Measurements from ENCODE around the gene RGS14. TPM values are rescaled to one million over a fixed set of nuclear protein-coding genes. Genes with fewer than 3 reads are reported as not detected.

RGS14 gene
- total and polyA plus RNA-seq, 2 donors (not counting 3 experiments of a cell fraction or from before 2014, with no cell fraction given) = 4.3 to 7.3 TPM

- no TSS peak for BruUV-seq (replicated peaks)
- Histone ChIP-seq H3K9me1 (replicated peaks; ENCODE audit: control insufficient read depth, extremely low read depth, insufficient read depth, low read length) (no peaks in the 10 kb centered on the region), H3K4me2 (ENCODE audit: insufficient read depth, low read length) (no peak overlapping the region), H3K9me3 (replicated peaks; ENCODE audit: control insufficient read depth, insufficient read depth, low read length) (no peaks in the 10 kb centered on the region), H3K9ac (replicated peaks; ENCODE audit: extremely low read depth, insufficient read depth, low read length) (no peak overlapping the region), H3K79me2 (ENCODE audit: control insufficient read depth, insufficient read depth, low read length) (no peaks in the 10 kb centered on the region), H3K4me3 (replicated peaks in 1 of 3; ENCODE audit: insufficient read depth in 1 of 3, low read depth in 1 of 3, low read length in 3 of 3) (no peak overlapping the region), H3K4me1 (ENCODE audit: control insufficient read depth, extremely low read depth, insufficient read depth, low read length) (peaks cover 23% of the 10 kb centered on the region), H3K36me3 (ENCODE audit: control insufficient read depth in 2 of 2, extremely low read depth in 1 of 2, insufficient read depth in 2 of 2, low read length in 2 of 2) (no peaks in the 10 kb centered on the region), H3K27me3 (ENCODE audit: control insufficient read depth in 2 of 2, insufficient read depth in 2 of 2, low read length in 2 of 2) (peaks cover 28 to 30% of the 10 kb centered on the region in 2 experiments), H4K20me1 (replicated peaks; ENCODE audit: control insufficient read depth, extremely low read depth, insufficient read depth, low read length) (no peaks in the 10 kb centered on the region), H2AFZ (ENCODE audit: low read depth, low read length) (no peak overlapping the region), H3K27ac (ENCODE audit: insufficient read depth, low read depth, low read length) (no peak overlapping the region)
- dilution Hi-C loops (cut with MboI; ENCODE audit: extremely low pct_ligation_motif_present, low sequenced_read_pairs) = no loop called here
- intact Hi-C loops (cut with micrococcal nuclease) = loop anchor here (2.0 kb wide), 1 partner anchor 89 kb away; no protein-coding TSS in a partner anchor
- TF ChIP-seq MYC (IDR thresholded peaks at IDR 0.05; ENCODE audit: low read depth, low read length) = no peak
- TF ChIP-seq JUN (IDR thresholded peaks at IDR 0.05; ENCODE audit: borderline replicate concordance, insufficient read depth, insufficient read length, low read depth) = no peak
- no peak for TF ChIP-seq POLR2A (IDR thresholded peaks at IDR 0.05; ENCODE audit: low read depth, low read length)
- no peak for TF ChIP-seq GATA2 (IDR thresholded peaks at IDR 0.05; ENCODE audit: insufficient read depth, insufficient read length, low read depth, low read length)
- no peak for TF ChIP-seq FOS (IDR thresholded peaks at IDR 0.05; ENCODE audit: borderline replicate concordance, insufficient read depth, low read length)
- TF ChIP-seq CTCF (IDR thresholded peaks at IDR 0.05; ENCODE audit: extremely low read depth in 1 of 2, insufficient read depth in 1 of 2, low read depth in 1 of 2, low read length in 2 of 2) = no peak
- TF ChIP-seq, protein P1, sequence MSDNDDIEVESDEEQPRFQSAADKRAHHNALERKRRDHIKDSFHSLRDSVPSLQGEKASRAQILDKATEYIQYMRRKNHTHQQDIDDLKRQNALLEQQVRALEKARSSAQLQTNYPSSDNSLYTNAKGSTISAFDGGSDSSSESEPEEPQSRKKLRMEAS (IDR thresholded peaks at IDR 0.05; ENCODE audit: insufficient read depth, insufficient read length) = no peak
- no peak for TF ChIP-seq EZH2 (IDR thresholded peaks at IDR 0.05; ENCODE audit: borderline replicate concordance, low read depth, low read length, severe bottlenecking)
- POLR2A ChIA-PET = interaction anchor here (1.1 to 1.8 kb wide), 2 partner anchors 27 to 48 kb away, joined by 4 to 7 read pairs; no protein-coding TSS in a partner anchor
- DNase-seq (ENCODE audit: low read depth, low spot score) (no peak), FAIRE-seq (no peak)
- CTCF ChIA-PET = interaction anchor here (1.2 to 7.1 kb wide), 13 partner anchors 16 to 295 kb away, joined by 3 to 288 read pairs (median 21); partner anchors contain the start of genes GRK6, PRR7 and SLC34A1
Measured at GRCh38 chr5:177405312-177405711, 47.6 kb downstream of the RGS14 start.
